BJ (cell line): ENCODE measurements around the gene RRP36. TPM values are rescaled to one million over a fixed set of nuclear protein-coding genes. Genes with fewer than 3 reads are reported as not detected.

ENCODE experiments used
- CTCF ChIA-PET: fragments of 350-600 bp; formaldehyde crosslinking; extraction: SDS; loops from one replicate; lab custom pipeline; 2021; ENCODE audit warnings: antibody characterized with exemption, inconsistent platforms; lab: Yijun Ruan, JAX
- POLR2A ChIA-PET: fragments of 300-600 bp; sonication (Branson Sonifier 250); formaldehyde crosslinking; extraction: SDS; loops from one replicate; lab custom pipeline; 2021; ENCODE audit warnings: antibody characterized with exemption; lab: Charles Lee
- DNase-seq: peaks from one replicate; pipeline ENCODE4 v3.0.0-alpha.2; 2011; ENCODE audit warnings: low read depth
- H3K27me3 ChIP-seq: 2 replicates; pipeline ENCODE4 v1.6.0; 2011; ENCODE audit warnings: low read length; ENCODE audit not compliant: control insufficient read depth, insufficient read depth
- H3K36me3 ChIP-seq: 2 replicates; pipeline ENCODE4 v1.5.1; 2011; ENCODE audit warnings: low read length; ENCODE audit not compliant: control insufficient read depth, insufficient read depth
- H3K4me3 ChIP-seq: 2 replicates; pipeline ENCODE4 v1.5.1; 2011; ENCODE audit warnings: low read depth, mild to moderate bottlenecking, control low read depth, low read length
- CTCF ChIP-seq: IDR thresholded peaks from 2 replicates; pipeline ENCODE4 v1.5.1; 2011; ENCODE audit warnings: low read depth, mild to moderate bottlenecking, control low read depth, inconsistent platforms, low read length, moderate library complexity; ENCODE audit not compliant: insufficient read depth
- polyA plus RNA-seq: library from polyadenylated mRNA; depleted of rRNA; stranded (reverse); fragments of >200 nt; gene quantifications from 2 replicates; pipeline ENCODE4 v1.2.3, GENCODE V29; 2011

RRP36 gene
- polyA plus RNA-seq, 1 experiment, result 43.1 TPM

GRCh38 chr6:43033496-43034189, 12.2 kb downstream of the RRP36 start:
- no peak for TF ChIP-seq CTCF
- CTCF ChIA-PET, result interaction anchor here (1.5 kb wide), 2 partner anchors 132 to 133 kb away, joined by 3 read pairs; no protein-coding TSS in a partner anchor
- POLR2A ChIA-PET, result no interaction called here
- H3K4me3 ChIP-seq, result no peak overlapping the region
- H3K27me3 ChIP-seq, result no peaks in the 10 kb centered on the region
- H3K36me3 ChIP-seq, result peaks cover 26% of the 10 kb centered on the region
- DNase-seq, result no peak

- CTCF ChIA-PET, result no interaction called here
- Histone ChIP-seq H3K27me3 (no peaks in the 10 kb centered on the region), H3K4me3 (no peak overlapping the region), H3K36me3 (peaks cover 24% of the 10 kb centered on the region)
- POLR2A ChIA-PET, result no interaction called here
- no peak for TF ChIP-seq CTCF
- DNase-seq, result no peak
Measured at GRCh38 chr6:43034190-43034525, 12.7 kb downstream of the RRP36 start.

- CTCF ChIA-PET, result interaction anchor here (0.7 to 1.5 kb wide), 3 partner anchors 9 to 117 kb away, joined by 4 read pairs; partner anchors contain the start of genes KLC4 and MRPL2
- DNase-seq, result no peak
- Histone ChIP-seq H3K27me3 (no peaks in the 10 kb centered on the region), H3K36me3 (peaks cover 30% of the 10 kb centered on the region), H3K4me3 (no peak overlapping the region)
- TF ChIP-seq CTCF, result no peak
- POLR2A ChIA-PET, result interaction anchor here (0.6 to 0.9 kb wide), 2 partner anchors 254 to 261 kb away, joined by 4 to 7 read pairs; partner anchors contain the start of gene BICRAL
Measured at GRCh38 chr6:43035495-43036194, 14.2 kb downstream of the RRP36 start.

- H3K4me3 ChIP-seq, result no peak overlapping the region
- H3K27me3 ChIP-seq, result no peaks in the 10 kb centered on the region
- POLR2A ChIA-PET, result no interaction called here
- CTCF ChIA-PET, result interaction anchor here (0.9 to 1.5 kb wide), 2 partner anchors 8 to 23 kb away, joined by 4 read pairs; partner anchors contain the start of genes KLC4 and MRPL2
- H3K36me3 ChIP-seq, result peaks cover 33% of the 10 kb centered on the region
- no peak for DNase-seq
- no peak for TF ChIP-seq CTCF
Measured at GRCh38 chr6:43036712-43037111, 15.3 kb downstream of the RRP36 start.

GRCh38 chr6:43037197-43037596, 15.8 kb downstream of the RRP36 start:
- Histone ChIP-seq H3K27me3 (no peaks in the 10 kb centered on the region), H3K36me3 (peaks cover 35% of the 10 kb centered on the region), H3K4me3 (no peak overlapping the region)
- CTCF ChIA-PET, result no interaction called here
- no peak for TF ChIP-seq CTCF
- POLR2A ChIA-PET, result interaction anchor here (0.6 kb wide), 1 partner anchor 17 kb away, joined by 3 read pairs; no protein-coding TSS in a partner anchor
- DNase-seq, result no peak
